ENCODE results near the gene GLRA1.
"Not testable (repeated sequence)": the region's sequence is repeated elsewhere in the genome, so short reads cannot be mapped to it uniquely, and the experiment has no call there.

Gene GLRA1

GRCh38 chr5:151913425-151913824, 11.2 kb downstream of the GLRA1 start:
- DNase-seq: no peak

GRCh38 chr5:151912360-151912759, 12.3 kb downstream of the GLRA1 start:
- no peak for DNase-seq

- no peak for DNase-seq
Measured at GRCh38 chr5:151911011-151911410, 13.6 kb downstream of the GLRA1 start.

- no peak for DNase-seq
Measured at GRCh38 chr5:151909628-151910027, 15.0 kb downstream of the GLRA1 start.

- DNase-seq: no peak
Measured at GRCh38 chr5:151906246-151906645, 18.4 kb downstream of the GLRA1 start.

GRCh38 chr5:151905557-151905961, 19.1 kb downstream of the GLRA1 start:
- DNase-seq: no peak

GRCh38 chr5:151904909-151905308, 19.7 kb downstream of the GLRA1 start:
- DNase-seq: no peak

GRCh38 chr5:151904127-151904526, 20.5 kb downstream of the GLRA1 start:
- DNase-seq: no peak

- no peak for DNase-seq
Measured at GRCh38 chr5:151903243-151903653, 21.4 kb downstream of the GLRA1 start.

- DNase-seq: no peak
Measured at GRCh38 chr5:151902215-151902614, 22.4 kb downstream of the GLRA1 start.

GRCh38 chr5:151901611-151902010, 23.0 kb downstream of the GLRA1 start:
- no peak for DNase-seq

GRCh38 chr5:151900891-151901290, 23.8 kb downstream of the GLRA1 start:
- DNase-seq: no peak

GRCh38 chr5:151899399-151899798, 25.3 kb downstream of the GLRA1 start:
- no peak for DNase-seq

GRCh38 chr5:151897896-151898295, 26.8 kb downstream of the GLRA1 start:
- no peak for DNase-seq

- DNase-seq: no peak
Measured at GRCh38 chr5:151897020-151897552, 27.6 kb downstream of the GLRA1 start.

- DNase-seq: no peak
Measured at GRCh38 chr5:151896031-151896691, 28.5 kb downstream of the GLRA1 start.

- no peak for DNase-seq
Measured at GRCh38 chr5:151895660-151896030, 29.0 kb downstream of the GLRA1 start.

- DNase-seq: not testable (repeated sequence)
Measured at GRCh38 chr5:151893485-151893884, 31.2 kb downstream of the GLRA1 start.

GRCh38 chr5:151892393-151892792, 32.3 kb downstream of the GLRA1 start:
- no peak for DNase-seq

- DNase-seq: no peak
Measured at GRCh38 chr5:151890299-151890698, 34.4 kb downstream of the GLRA1 start.

- DNase-seq: no peak
Measured at GRCh38 chr5:151889614-151890013, 35.0 kb downstream of the GLRA1 start.

- DNase-seq: no peak
Measured at GRCh38 chr5:151886546-151887275, 37.9 kb downstream of the GLRA1 start.

GRCh38 chr5:151885138-151885908, 39.3 kb downstream of the GLRA1 start:
- no peak for DNase-seq
